GM12891 (cell line): Measurements from ENCODE around the gene HARBI1.

Experiments used
- PAX5 ChIP-seq: IDR thresholded peaks from 2 replicates; pipeline ENCODE4 v1.6.1; 2011; ENCODE audit warnings: low read length, moderate library complexity, mild to moderate bottlenecking; ENCODE audit not compliant: insufficient read depth, severe bottlenecking
- POLR2A ChIP-seq: IDR thresholded peaks from 2 replicates; pipeline ENCODE4 v1.6.1; 2011; ENCODE audit warnings: low read depth, low read length, control low read depth
- POLR2AphosphoS5 ChIP-seq: IDR thresholded peaks from 2 replicates; pipeline ENCODE4 v1.6.1; 2011; ENCODE audit warnings: low read depth, low read length, control low read depth
- SPI1 ChIP-seq: IDR thresholded peaks from 2 replicates; pipeline ENCODE4 v1.6.1; 2011; ENCODE audit warnings: low read depth, low read length, control low read depth
- TAF1 ChIP-seq: IDR thresholded peaks from 2 replicates; pipeline ENCODE4 v1.6.1; 2011; ENCODE audit warnings: low read depth, low read length, control low read depth

DNA sequence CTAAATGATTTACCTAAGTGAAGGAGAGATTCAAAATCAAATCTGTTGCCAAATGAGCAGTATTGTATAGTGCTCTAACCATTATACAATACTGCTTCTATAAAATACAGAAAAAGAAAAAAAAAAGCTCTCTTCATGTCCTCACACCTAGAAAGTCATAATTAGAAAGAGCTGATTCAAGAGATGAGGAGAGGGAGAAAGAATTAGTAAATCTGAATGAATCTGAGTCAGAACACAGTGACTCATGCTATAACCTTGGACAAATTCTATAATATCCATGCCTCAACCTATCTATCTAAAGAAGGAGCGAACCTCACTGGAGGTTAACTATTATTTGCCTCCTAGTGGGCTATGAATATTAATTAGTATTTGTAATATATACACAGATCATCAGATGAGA is 52.6 kb downstream of the HARBI1 start:
- TF ChIP-seq POLR2A (no peak), PAX5 (no peak), POLR2AphosphoS5 (no peak), TAF1 (no peak), SPI1 (no peak)
